HepG2 (cell line): ENCODE results near the gene NCOA6. TPM values are rescaled to one million over a fixed set of nuclear protein-coding genes. Genes with fewer than 3 reads are reported as not detected.
A peak's percentile ranks its signal among the peaks of the same experiment; 100 is the strongest.

Experiments used
- ARNTL ChIP-seq: sonication (generic); formaldehyde crosslinking; IDR thresholded peaks from 2 replicates; pipeline ENCODE4 v1.4.0; 2020; ENCODE audit warnings: mild to moderate bottlenecking, missing genetic modification reagents
- ASH2L ChIP-seq: fragments of 300-600, 200-600 bp; sonication (generic); IDR thresholded peaks from 2 replicates; pipeline ENCODE4 v1.7.0; 2017; ENCODE audit warnings: low read depth, mild to moderate bottlenecking, moderate library complexity, mixed read lengths, low read length; ENCODE audit not compliant: insufficient read length
- BHLHE40 ChIP-seq: IDR thresholded peaks from 2 replicates; pipeline ENCODE4 v1.6.1; 2011; ENCODE audit warnings: low read length, improper control_type of control experiment
- CCAR2 ChIP-seq: fragments of 200-400 bp; formaldehyde crosslinking; optimal IDR thresholded peaks from 2 replicates; pipeline ENCODE3; 2018; ENCODE audit warnings: low read depth, mild to moderate bottlenecking, low read length, moderate library complexity
- CENPX ChIP-seq: sonication (generic); formaldehyde crosslinking; IDR thresholded peaks from 2 replicates; pipeline ENCODE4 v1.9.0; 2021; ENCODE audit warnings: mild to moderate bottlenecking, missing genetic modification reagents, moderate library complexity
- CHCHD3 ChIP-seq: sonication (generic); formaldehyde crosslinking; IDR thresholded peaks from 2 replicates; pipeline ENCODE4 v1.8.0; 2022; ENCODE audit warnings: mild to moderate bottlenecking, missing genetic modification reagents, moderate library complexity
- FOXJ3 ChIP-seq: sonication (generic); formaldehyde crosslinking; IDR thresholded peaks from 2 replicates; pipeline ENCODE4 v1.4.0; 2020; ENCODE audit warnings: missing genetic modification reagents, mild to moderate bottlenecking, borderline replicate concordance
- MAFG ChIP-seq: sonication (generic); formaldehyde crosslinking; IDR thresholded peaks from 2 replicates; pipeline ENCODE4 v1.5.1; 2020; ENCODE audit warnings: mild to moderate bottlenecking, missing genetic modification reagents
- PAWR ChIP-seq: sonication (generic); formaldehyde crosslinking; IDR thresholded peaks from 2 replicates; pipeline ENCODE4 v1.4.0; 2020; ENCODE audit warnings: missing genetic modification reagents, mild to moderate bottlenecking, borderline replicate concordance
- XBP1 ChIP-seq: sonication (generic); formaldehyde crosslinking; IDR thresholded peaks from 2 replicates; pipeline ENCODE4 v1.5.0; 2020; ENCODE audit warnings: missing genetic modification reagents
- ZBTB10 ChIP-seq: sonication (generic); formaldehyde crosslinking; IDR thresholded peaks from 2 replicates; pipeline ENCODE4 v1.4.0; 2020; ENCODE audit warnings: missing genetic modification reagents, borderline replicate concordance
- ZNF446 ChIP-seq: sonication (generic); formaldehyde crosslinking; IDR thresholded peaks from 2 replicates; pipeline ENCODE4 v1.5.0; 2020; ENCODE audit warnings: mild to moderate bottlenecking, missing genetic modification reagents
- ZNF530 ChIP-seq: sonication (generic); formaldehyde crosslinking; IDR thresholded peaks from 2 replicates; pipeline ENCODE4 v1.5.0; 2020; ENCODE audit warnings: low read depth, mild to moderate bottlenecking, missing genetic modification reagents
- ZNF550 ChIP-seq: sonication (generic); formaldehyde crosslinking; IDR thresholded peaks from 2 replicates; pipeline ENCODE4 v1.4.0; 2020; ENCODE audit warnings: mild to moderate bottlenecking, missing genetic modification reagents, borderline replicate concordance
- ZNF761 ChIP-seq: sonication (generic); formaldehyde crosslinking; conservative IDR thresholded peaks from 2 replicates; pipeline ENCODE4 v1.4.0; 2020; ENCODE audit warnings: mild to moderate bottlenecking, missing genetic modification reagents
- ZNF784 ChIP-seq: sonication (generic); formaldehyde crosslinking; IDR thresholded peaks from 2 replicates; pipeline ENCODE4 v1.5.1; 2020; ENCODE audit warnings: missing genetic modification reagents, mild to moderate bottlenecking, borderline replicate concordance
- ZNF839 ChIP-seq: sonication (generic); formaldehyde crosslinking; IDR thresholded peaks from 2 replicates; pipeline ENCODE4 v1.4.0; 2020; ENCODE audit warnings: missing genetic modification reagents, mild to moderate bottlenecking, borderline replicate concordance
- ZSCAN25 ChIP-seq: sonication (generic); formaldehyde crosslinking; IDR thresholded peaks from 2 replicates; pipeline ENCODE4 v1.8.0; 2022; ENCODE audit warnings: mild to moderate bottlenecking, missing genetic modification reagents
- polyA plus RNA-seq, 8 experiments: library from polyadenylated mRNA; depleted of rRNA in 3 of 8; stranded (reverse) in 7 of 8; unstranded in 1 of 8; fragments of >200 nt; fragmentation: Illumina TruSeq in 4 of 8; extraction: Trizol in 4 of 8; gene quantifications; 2 replicates each; pipeline versions ENCODE4 v1.2.1 to v1.2.3, GENCODE V29; 2011 to 2016; ENCODE audit warnings: low read depth in 4 of 8, missing spikeins in 1 of 8, mixed read lengths in 1 of 8; ENCODE audit not compliant: insufficient read depth in 1 of 8
- total RNA-seq, 5 experiments: library from RNA; depleted of rRNA; stranded (reverse); fragments of >200 nt; fragmentation: Illumina TruSeq; extraction: Trizol; gene quantifications; 2 replicates each; pipeline ENCODE4 v1.2.3, GENCODE V29; 2016; ENCODE audit warnings: low read depth in 1 of 5
- TF ChIP-seq, protein P1 (sequence below): sonication (generic); formaldehyde crosslinking; IDR thresholded peaks from 2 replicates; pipeline ENCODE4 v1.8.0; 2022; ENCODE audit warnings: missing genetic modification reagents, mild to moderate bottlenecking, borderline replicate concordance
- TF ChIP-seq, protein P2 (sequence below): sonication (generic); formaldehyde crosslinking; IDR thresholded peaks from 2 replicates; pipeline ENCODE4 v1.5.1; 2020; ENCODE audit warnings: missing genetic modification reagents, mild to moderate bottlenecking, borderline replicate concordance

The NCOA6 gene
- total and polyA plus RNA-seq, 2 of the 13 experiments (the other 11 are each of a cell fraction or from before 2014, with no cell fraction given) = 11.2 to 29.3 TPM

DNA sequence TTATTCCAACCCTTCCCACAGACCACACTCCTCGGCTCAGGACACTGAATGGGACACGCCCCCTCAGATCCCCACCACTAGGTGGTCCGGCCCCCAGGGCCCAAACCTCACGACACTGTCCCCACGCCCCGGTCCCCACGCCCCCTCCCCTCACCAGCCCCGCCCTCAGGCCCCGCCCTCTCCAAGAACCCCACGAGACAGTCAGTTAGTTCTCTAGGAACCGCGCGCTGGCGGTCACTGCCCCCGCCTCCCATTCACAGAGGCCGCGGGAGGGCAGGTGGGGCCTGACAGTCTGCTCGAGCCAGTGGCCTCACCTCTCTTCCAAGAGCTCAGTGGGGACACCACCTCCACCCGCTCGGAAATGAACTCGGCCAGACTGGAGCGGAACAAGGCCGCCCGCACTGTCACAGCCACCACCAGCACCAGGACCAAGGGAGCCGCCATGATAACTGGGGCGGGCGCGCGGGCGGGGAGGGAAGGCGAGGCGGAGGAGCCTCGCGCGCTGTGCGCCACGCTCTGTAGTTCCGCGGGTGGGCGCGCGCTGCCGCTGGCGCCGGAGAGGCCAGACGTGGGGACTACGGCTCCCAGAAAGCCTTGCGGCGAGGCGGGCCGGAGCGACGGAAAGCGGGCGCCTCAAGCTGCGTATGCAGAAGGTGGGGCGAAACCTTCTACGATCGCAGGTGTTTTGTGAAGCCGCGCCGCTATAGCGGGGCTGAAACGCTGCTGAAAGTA, 148.6 kb downstream of the NCOA6 start, which contains the start of gene PIGU (continued):
- TF ChIP-seq ZNF550 = 0 out of 2 replicates have a peak, but pooled peaks have one; percentile 71
- TF ChIP-seq ARNTL (CRISPR knock-in tag) = peak; percentile 52; the same call in 1 of the 2 replicates
- TF ChIP-seq FOXJ3 (CRISPR knock-in tag) = no peak; the same call in 1 of the 2 replicates
- peak; percentile 72; the same call in 1 of the 2 replicates for TF ChIP-seq ZNF446 (CRISPR knock-in tag)
- TF ChIP-seq CCAR2 = no peak
- TF ChIP-seq, protein P1, sequence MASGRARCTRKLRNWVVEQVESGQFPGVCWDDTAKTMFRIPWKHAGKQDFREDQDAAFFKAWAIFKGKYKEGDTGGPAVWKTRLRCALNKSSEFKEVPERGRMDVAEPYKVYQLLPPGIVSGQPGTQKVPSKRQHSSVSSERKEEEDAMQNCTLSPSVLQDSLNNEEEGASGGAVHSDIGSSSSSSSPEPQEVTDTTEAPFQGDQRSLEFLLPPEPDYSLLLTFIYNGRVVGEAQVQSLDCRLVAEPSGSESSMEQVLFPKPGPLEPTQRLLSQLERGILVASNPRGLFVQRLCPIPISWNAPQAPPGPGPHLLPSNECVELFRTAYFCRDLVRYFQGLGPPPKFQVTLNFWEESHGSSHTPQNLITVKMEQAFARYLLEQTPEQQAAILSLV (CRISPR knock-in tag) = peak; percentile 96
- no peak for TF ChIP-seq XBP1 (CRISPR knock-in tag)
- TF ChIP-seq CHCHD3 = peak; percentile 50; the same call in 1 of the 2 replicates
- TF ChIP-seq ZBTB10 = no peak
- TF ChIP-seq ASH2L = peak; percentile 93
- peak; percentile 65; the same call in 1 of the 2 replicates for TF ChIP-seq ZSCAN25 (CRISPR knock-in tag)
- no peak for TF ChIP-seq CENPX (CRISPR knock-in tag)
- TF ChIP-seq MAFG (CRISPR knock-in tag) = no peak
- TF ChIP-seq ZNF761 (CRISPR knock-in tag) = peak; percentile 53; the same call in 1 of the 2 replicates
- TF ChIP-seq, protein P2, sequence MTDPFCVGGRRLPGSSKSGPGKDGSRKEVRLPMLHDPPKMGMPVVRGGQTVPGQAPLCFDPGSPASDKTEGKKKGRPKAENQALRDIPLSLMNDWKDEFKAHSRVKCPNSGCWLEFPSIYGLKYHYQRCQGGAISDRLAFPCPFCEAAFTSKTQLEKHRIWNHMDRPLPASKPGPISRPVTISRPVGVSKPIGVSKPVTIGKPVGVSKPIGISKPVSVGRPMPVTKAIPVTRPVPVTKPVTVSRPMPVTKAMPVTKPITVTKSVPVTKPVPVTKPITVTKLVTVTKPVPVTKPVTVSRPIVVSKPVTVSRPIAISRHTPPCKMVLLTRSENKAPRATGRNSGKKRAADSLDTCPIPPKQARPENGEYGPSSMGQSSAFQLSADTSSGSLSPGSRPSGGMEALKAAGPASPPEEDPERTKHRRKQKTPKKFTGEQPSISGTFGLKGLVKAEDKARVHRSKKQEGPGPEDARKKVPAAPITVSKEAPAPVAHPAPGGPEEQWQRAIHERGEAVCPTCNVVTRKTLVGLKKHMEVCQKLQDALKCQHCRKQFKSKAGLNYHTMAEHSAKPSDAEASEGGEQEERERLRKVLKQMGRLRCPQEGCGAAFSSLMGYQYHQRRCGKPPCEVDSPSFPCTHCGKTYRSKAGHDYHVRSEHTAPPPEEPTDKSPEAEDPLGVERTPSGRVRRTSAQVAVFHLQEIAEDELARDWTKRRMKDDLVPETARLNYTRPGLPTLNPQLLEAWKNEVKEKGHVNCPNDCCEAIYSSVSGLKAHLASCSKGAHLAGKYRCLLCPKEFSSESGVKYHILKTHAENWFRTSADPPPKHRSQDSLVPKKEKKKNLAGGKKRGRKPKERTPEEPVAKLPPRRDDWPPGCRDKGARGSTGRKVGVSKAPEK = no peak
- peak; percentile 58; the same call in 1 of the 2 replicates for TF ChIP-seq ZNF784
- no peak for TF ChIP-seq ZNF530 (CRISPR knock-in tag)
- TF ChIP-seq ZNF839 (CRISPR knock-in tag) = no peak; the same call in 1 of the 2 replicates
- no peak for TF ChIP-seq PAWR
- TF ChIP-seq BHLHE40 = peak; percentile 47; the same call in 1 of the 2 replicates
